ENCODE measurements around the gene WRNIP1.

Gene WRNIP1

DNA sequence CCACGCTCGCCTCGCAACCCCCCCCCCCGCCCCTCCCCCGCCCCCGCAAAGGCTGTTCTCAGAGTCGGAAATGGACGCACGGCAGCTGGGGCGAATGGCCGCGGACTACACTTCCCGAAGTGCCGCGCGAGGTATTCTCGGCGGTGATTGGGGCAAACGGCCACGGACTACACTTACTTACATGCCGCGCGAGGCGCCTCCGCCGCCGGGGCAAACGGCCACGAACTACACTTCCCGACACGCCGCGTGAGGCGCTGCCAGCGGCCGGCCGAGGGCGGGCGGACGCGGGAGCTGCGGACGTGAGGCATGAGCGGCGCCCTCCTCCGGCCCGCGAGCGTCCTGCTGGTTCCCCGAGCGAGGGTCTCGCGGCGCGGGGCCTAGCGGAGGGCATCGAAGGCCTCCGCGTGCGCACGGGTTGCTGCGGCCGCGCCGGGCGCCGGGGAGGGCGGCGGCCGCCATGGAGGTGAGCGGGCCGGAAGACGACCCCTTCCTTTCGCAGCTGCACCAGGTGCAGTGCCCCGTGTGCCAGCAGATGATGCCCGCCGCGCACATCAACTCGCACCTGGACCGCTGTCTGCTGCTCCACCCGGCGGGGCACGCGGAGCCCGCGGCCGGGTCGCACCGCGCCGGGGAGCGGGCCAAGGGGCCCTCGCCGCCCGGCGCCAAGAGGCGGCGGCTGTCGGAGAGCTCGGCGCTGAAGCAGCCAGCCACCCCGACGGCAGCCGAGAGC, at the start of gene WRNIP1:
WRNIP1 (plus strand) TSS at position 228 of the 730 bp plus-strand sequence; CDS start at position 458, 230 bp downstream.
- TF ChIP-seq, protein P1, sequence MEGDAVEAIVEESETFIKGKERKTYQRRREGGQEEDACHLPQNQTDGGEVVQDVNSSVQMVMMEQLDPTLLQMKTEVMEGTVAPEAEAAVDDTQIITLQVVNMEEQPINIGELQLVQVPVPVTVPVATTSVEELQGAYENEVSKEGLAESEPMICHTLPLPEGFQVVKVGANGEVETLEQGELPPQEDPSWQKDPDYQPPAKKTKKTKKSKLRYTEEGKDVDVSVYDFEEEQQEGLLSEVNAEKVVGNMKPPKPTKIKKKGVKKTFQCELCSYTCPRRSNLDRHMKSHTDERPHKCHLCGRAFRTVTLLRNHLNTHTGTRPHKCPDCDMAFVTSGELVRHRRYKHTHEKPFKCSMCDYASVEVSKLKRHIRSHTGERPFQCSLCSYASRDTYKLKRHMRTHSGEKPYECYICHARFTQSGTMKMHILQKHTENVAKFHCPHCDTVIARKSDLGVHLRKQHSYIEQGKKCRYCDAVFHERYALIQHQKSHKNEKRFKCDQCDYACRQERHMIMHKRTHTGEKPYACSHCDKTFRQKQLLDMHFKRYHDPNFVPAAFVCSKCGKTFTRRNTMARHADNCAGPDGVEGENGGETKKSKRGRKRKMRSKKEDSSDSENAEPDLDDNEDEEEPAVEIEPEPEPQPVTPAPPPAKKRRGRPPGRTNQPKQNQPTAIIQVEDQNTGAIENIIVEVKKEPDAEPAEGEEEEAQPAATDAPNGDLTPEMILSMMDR (IDR thresholded peaks at IDR 0.05; ENCODE audit: low read depth, low read length, missing control alignments), result peak; percentile 60
- peak within 1 kb of the TSS; percentile 69 for H3K4me3 ChIP-seq (ENCODE audit: low read depth, low read length)
- DNase-seq (ENCODE audit: low read depth), result peak; percentile 93

DNA sequence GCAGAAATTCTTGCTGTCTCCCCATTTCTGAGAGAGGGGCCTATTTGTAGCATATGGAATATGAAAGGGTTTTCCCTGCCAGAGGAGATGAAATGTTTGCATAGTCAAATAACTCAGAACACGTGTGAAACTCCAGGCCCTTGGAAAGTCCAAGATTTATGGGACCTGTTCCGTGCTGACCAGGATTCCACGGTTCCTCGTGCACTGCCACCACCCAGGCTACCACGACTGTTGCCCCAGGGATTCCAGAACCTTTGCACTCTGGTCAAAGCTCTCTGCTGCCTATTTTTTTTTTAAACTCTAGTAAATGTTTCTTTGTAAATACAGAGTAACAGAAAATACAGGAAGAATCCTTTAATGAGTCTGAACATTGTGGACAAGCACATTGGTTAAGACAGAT, 49.5 kb upstream of the WRNIP1 start:
- no peak overlapping the region for H3K4me3 ChIP-seq (ENCODE audit: low read depth, low read length)
- DNase-seq (ENCODE audit: low read depth), result no peak
- TF ChIP-seq, protein P1 (IDR thresholded peaks at IDR 0.05; ENCODE audit: low read depth, low read length, missing control alignments), result no peak

DNA sequence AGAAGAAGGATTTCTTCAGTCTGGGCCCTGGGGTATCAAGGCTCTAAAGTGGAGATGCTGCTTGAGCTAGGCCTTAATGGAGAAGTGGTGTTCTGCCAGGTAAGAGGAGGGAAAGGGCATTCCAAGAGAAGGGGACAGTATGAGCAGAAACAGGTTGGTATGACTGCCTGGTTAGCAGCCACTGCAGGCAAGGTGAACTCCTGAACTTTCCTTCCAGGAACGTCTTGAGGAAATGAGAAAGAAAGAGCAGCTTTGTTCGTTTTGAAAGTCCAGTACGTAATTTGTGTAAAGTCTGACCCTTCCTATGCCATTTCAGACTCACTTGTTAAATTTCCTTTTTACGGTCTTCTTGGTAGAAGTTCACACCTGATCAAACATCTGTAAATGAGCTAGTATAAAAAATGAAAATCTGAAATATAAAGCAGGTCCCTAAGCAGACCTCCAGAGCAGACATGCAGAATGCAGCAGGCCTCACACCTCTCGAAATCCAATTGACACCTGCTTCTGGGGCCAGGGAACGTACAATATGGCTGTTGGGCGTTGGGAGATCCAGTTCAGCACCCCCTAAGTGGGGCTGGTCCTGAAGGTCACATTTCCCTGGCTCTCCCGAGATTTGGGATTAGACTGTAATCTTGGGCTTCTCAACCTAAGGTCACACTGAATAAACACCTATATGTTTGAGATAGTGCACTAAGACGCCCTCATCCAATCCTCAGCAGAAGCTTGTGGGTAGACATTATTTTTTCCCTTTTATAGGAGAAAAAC, 48.1 kb upstream of the WRNIP1 start:
- TF ChIP-seq, protein P1 (IDR thresholded peaks at IDR 0.05; ENCODE audit: low read depth, low read length, missing control alignments), result no peak
- no peak for DNase-seq (ENCODE audit: low read depth)
- no peak overlapping the region for H3K4me3 ChIP-seq (ENCODE audit: low read depth, low read length)

DNA sequence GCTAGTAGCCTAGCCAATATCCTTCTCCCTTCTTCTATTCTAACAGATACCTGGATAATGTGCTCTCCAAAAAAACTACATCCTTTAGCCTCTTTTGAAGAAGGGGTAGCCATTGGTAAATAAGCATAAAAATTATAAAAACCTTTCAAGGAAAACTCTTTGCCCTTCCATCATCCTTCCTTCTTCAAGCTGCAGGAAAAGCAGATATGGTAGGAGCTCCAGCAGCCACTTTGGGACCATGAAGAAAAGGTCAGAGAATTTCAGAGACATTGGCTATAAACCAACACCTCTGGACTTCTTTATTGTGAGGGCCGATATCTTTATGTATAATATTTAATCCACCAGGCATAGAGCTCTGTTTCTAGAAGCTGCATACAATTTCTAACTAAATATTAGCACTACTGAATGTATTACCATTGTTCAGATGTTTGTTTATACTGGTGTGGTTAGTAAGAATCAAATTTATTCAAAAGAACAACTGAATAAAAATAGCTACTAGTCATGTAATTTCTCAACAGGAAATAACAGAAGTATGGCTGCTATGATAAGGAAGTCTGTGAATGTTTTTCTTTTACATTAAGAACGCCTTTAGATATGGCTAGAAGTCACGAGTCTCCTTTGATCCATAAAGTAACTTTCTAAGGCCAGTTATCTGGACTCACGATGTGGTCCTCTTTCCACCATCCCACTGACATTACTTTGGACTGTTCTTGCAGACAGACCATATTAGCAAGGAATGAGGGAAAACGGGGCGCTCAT, 46.7 kb upstream of the WRNIP1 start:
- DNase-seq (ENCODE audit: low read depth), result no peak
- TF ChIP-seq, protein P1 (IDR thresholded peaks at IDR 0.05; ENCODE audit: low read depth, low read length, missing control alignments), result no peak
- no peak overlapping the region for H3K4me3 ChIP-seq (ENCODE audit: low read depth, low read length)

DNA sequence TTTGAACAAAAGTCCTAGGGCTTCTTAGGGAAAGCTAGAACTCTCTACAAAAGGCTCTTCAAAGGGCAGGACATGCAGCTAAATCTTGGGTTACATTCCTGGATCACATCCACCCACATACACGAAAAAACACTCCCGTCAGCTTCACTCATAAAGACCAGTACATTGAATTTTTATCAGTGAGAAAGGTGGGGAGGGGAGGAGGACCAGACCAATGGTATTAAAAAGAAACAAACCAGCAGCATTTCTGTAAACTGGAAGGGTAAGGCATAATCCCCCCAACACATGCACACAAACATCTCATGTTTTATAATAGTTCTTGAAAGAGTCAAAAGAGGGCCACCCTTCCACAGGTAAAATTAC, 46.1 kb upstream of the WRNIP1 start:
- TF ChIP-seq, protein P1 (IDR thresholded peaks at IDR 0.05; ENCODE audit: low read depth, low read length, missing control alignments), result no peak
- DNase-seq (ENCODE audit: low read depth), result no peak

DNA sequence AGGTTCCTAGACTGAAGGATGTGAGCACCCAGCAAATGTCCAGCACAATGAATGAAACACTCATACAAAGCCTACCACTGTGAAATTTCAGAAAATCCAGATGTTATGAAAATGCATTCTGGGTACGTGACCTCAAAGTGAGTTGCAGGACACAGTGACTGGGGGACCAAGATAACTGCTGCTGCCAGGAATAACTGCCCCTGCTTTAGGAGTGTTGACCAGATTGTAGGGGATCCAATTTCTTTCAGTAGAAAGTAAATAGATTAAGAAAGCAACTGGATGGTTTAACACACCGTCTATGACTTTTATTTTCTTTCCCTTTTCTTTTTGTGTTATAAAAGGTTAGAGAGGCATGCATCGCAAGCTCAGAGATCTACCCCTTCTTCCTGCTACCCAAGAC, 44.0 kb upstream of the WRNIP1 start:
- no peak overlapping the region for H3K4me3 ChIP-seq (ENCODE audit: low read depth, low read length)
- TF ChIP-seq, protein P1 (IDR thresholded peaks at IDR 0.05; ENCODE audit: low read depth, low read length, missing control alignments), result no peak
- DNase-seq (ENCODE audit: low read depth), result no peak

More for the DNA sequence above, 46.1 kb upstream of the WRNIP1 start:
- no peak overlapping the region for H3K4me3 ChIP-seq (ENCODE audit: low read depth, low read length)

Data from GM12864 (cell line).